ENCODE results near the gene LRRC27. TPM values are rescaled to one million over a fixed set of nuclear protein-coding genes. Genes with fewer than 3 reads are reported as not detected.

LRRC27 gene
- 2.6 TPM for total RNA-seq
- polyA plus RNA-seq, result 1 to 10 TPM in 3 of 4 donors, under 1 TPM in 1; 0.67 to 3.3 (median 2.2) TPM

DNA sequence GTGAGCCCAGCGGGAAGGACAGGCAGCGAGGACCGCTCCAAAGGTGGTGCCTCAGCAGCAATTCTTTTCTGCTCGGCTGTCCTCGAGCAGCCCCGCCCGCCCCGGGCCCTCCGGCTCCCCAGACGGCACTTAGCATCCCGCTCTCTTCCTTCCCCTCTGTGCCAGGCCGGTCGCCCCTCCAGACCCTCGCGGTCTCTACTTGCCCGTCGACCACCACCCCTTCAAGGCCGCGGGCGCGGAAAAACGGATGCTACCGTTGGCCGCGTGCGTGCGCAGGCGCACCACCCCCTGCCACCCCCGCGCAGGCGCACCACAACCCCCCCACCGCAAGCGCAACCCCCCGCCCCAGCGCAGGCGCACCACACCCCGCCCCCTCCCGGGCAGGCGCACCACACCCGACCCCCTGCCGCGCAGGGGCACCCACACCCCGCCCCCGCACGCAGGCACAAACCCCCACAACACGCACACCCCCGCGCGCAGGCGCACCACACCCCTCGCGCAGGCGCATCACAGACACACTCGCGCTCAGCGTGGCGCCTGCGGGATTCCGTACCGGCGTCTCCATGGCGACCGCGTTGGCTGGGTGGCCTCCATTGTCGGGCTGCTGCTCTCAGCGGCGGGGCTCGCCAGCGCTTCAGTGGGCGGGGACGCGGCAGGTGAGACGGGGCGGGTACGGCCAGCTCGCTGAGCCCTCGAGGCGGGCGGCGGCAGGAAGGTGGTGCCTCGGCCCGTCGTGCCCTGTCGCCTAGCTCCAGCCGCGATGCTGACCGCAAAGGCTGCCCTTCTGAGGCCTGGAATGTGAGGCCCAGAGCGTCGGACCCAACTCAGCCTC is at the start of gene LRRC27:
TSS of gene LRRC27 (plus strand) at position 593 of the 832 bp plus-strand sequence. CDS start 1,332 bp downstream, outside the sequence.
- peak; percentile 86 to 89 for ATAC-seq (ENCODE audit: low read depth in 2 of 2)
- no peaks in the 10 kb centered on the region for H3K27me3 Mint-ChIP-seq
- Histone ChIP-seq H3K9me3 (ENCODE audit: control insufficient read depth in 2 of 2, low read length in 2 of 2) (no peaks in the 10 kb centered on the region), H3K27ac (ENCODE audit: insufficient read depth, low read length, poor library complexity, severe bottlenecking) (peak within 1 kb of the TSS; percentile 80), H3K36me3 (ENCODE audit: control insufficient read depth, insufficient read depth, low read length) (no peaks in the 10 kb centered on the region), H3K27me3 (ENCODE audit: control insufficient read depth, insufficient read depth, low read length) (no peaks in the 10 kb centered on the region), H3K4me3 (ENCODE audit: low read depth, low read length) (peak within 1 kb of the TSS; percentile 84), H3K4me1 (ENCODE audit: control insufficient read depth, insufficient read depth, low read length, poor library complexity, severe bottlenecking) (peaks cover 42% of the 10 kb centered on the region)
- H3K36me3 Mint-ChIP-seq, result peaks cover 5% of the 10 kb centered on the region
- peaks cover 0 to 1% (median 0%) of the 10 kb centered on the region in 7 donors for H3K9me3 Mint-ChIP-seq
- H3K27ac Mint-ChIP-seq, result peak within 1 kb of the TSS; percentile 89 to 93 (median 90)
- H3K4me3 Mint-ChIP-seq, result peak within 1 kb of the TSS; percentile 90 to 98 (median 94)
- DNase-seq, result peak; percentile 98 to 100 (median 100)
- peaks cover 24 to 63% (median 42%) of the 10 kb centered on the region in 4 donors for H3K4me1 Mint-ChIP-seq

- Histone ChIP-seq H3K4me1 (ENCODE audit: control insufficient read depth, insufficient read depth, low read length, poor library complexity, severe bottlenecking) (no peaks in the 10 kb centered on the region), H3K4me3 (ENCODE audit: low read depth, low read length) (no peak overlapping the region), H3K9me3 (ENCODE audit: control insufficient read depth in 2 of 2, low read length in 2 of 2) (no peaks in the 10 kb centered on the region), H3K36me3 (ENCODE audit: control insufficient read depth, insufficient read depth, low read length) (no peaks in the 10 kb centered on the region), H3K27me3 (ENCODE audit: control insufficient read depth, insufficient read depth, low read length) (no peaks in the 10 kb centered on the region), H3K27ac (ENCODE audit: insufficient read depth, low read length, poor library complexity, severe bottlenecking) (no peak overlapping the region)
- ATAC-seq (ENCODE audit: low read depth in 2 of 2) (no peak), DNase-seq (no peak)
- Mint-ChIP-seq H3K4me3 (no peak overlapping the region), H3K36me3 (no peaks in the 10 kb centered on the region), H3K27me3 (peaks cover 4% of the 10 kb centered on the region), H3K4me1 (peaks cover 0 to 4% (median 0%) of the 10 kb centered on the region in 4 donors), H3K27ac (no peak overlapping the region), H3K9me3 (no peaks in the 10 kb centered on the region)
These were observed 49.1 kb upstream of the LRRC27 start for GRCh38 chr10:132282667-132283603.

DNA sequence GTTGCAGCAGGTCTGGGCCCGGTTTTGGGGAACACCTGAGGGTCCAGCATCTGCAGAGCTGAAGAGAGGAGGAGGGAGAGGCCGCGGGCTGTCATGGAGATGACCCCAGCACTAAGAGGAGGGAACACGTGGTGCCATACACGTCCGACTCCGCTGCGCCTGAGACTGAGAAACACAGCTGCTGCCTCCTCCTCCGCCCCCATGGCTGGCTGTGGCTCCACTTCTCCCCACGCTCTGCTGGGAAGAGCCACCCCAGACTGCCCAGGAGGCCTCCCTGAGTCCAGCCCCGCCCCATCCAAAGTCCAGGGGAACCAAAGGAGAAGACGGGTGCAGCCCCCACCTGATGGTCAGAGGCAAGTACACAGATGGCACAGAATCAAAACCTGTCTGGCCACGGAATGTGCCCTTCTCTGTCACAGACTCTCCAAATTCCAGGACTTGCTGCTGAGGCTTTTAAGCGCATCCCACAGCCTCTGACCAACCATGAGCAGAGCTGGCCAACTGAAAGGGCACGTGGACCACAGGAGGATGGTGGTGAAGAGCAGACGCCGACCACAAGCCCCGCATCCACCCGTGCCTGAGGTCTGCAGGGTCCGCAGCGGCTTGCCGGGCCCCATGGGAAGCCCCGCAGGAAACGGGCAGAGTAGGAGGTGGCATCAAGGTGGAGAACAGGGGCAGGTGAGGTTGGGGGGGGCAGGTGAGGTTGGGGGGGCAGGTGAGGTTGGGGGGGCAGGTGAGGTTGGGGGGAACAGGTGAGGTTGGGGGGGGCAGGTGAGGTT is 48.2 kb upstream of the LRRC27 start:
- peaks cover 0 to 4% (median 0%) of the 10 kb centered on the region in 4 donors for H3K4me1 Mint-ChIP-seq
- no peaks in the 10 kb centered on the region for H3K27me3 ChIP-seq (ENCODE audit: control insufficient read depth, insufficient read depth, low read length)
- DNase-seq, result no peak
- ATAC-seq (ENCODE audit: low read depth in 2 of 2), result no peak
- H3K27ac ChIP-seq (ENCODE audit: insufficient read depth, low read length, poor library complexity, severe bottlenecking), result no peak overlapping the region
- H3K36me3 ChIP-seq (ENCODE audit: control insufficient read depth, insufficient read depth, low read length), result no peaks in the 10 kb centered on the region
- no peak overlapping the region for H3K4me3 Mint-ChIP-seq
- H3K4me1 ChIP-seq (ENCODE audit: control insufficient read depth, insufficient read depth, low read length, poor library complexity, severe bottlenecking), result no peaks in the 10 kb centered on the region
- no peak overlapping the region for H3K4me3 ChIP-seq (ENCODE audit: low read depth, low read length)
- no peak overlapping the region for H3K27ac Mint-ChIP-seq
- no peaks in the 10 kb centered on the region for H3K36me3 Mint-ChIP-seq
- H3K9me3 ChIP-seq (ENCODE audit: control insufficient read depth in 2 of 2, low read length in 2 of 2), result no peaks in the 10 kb centered on the region
- H3K9me3 Mint-ChIP-seq, result no peaks in the 10 kb centered on the region
- peaks cover 4% of the 10 kb centered on the region for H3K27me3 Mint-ChIP-seq

DNA sequence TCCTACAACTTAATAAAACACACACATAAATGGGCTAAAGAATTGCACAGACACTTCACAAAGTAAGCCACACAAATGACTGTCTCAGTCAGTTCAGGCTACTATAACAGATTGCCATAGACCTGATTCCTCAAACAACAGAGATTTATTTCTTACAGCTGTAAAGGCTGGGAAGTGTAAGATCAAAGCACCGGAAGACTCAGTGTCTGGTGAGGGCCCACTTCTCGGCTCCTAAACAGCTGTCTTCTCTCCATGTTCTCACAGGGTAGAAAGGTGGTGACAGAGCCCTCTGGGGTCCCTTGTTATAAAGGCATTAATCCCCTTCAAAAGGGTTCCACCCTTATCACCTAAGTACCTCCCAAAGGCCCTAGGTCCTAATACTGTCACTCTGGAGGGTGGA is 42.6 kb upstream of the LRRC27 start:
- no peaks in the 10 kb centered on the region for H3K9me3 Mint-ChIP-seq
- H3K4me1 ChIP-seq (ENCODE audit: control insufficient read depth, insufficient read depth, low read length, poor library complexity, severe bottlenecking), result no peaks in the 10 kb centered on the region
- H3K4me3 ChIP-seq (ENCODE audit: low read depth, low read length), result no peak overlapping the region
- ATAC-seq (ENCODE audit: low read depth in 2 of 2), result no peak
- H3K27me3 Mint-ChIP-seq, result peaks cover 11% of the 10 kb centered on the region
- no peak overlapping the region for H3K4me3 Mint-ChIP-seq
- DNase-seq, result no peak
- H3K36me3 ChIP-seq (ENCODE audit: control insufficient read depth, insufficient read depth, low read length), result no peaks in the 10 kb centered on the region
- H3K27ac ChIP-seq (ENCODE audit: insufficient read depth, low read length, poor library complexity, severe bottlenecking), result no peak overlapping the region
- no peaks in the 10 kb centered on the region for H3K27me3 ChIP-seq (ENCODE audit: control insufficient read depth, insufficient read depth, low read length)
- H3K9me3 ChIP-seq (ENCODE audit: control insufficient read depth in 2 of 2, low read length in 2 of 2), result no peaks in the 10 kb centered on the region
- peaks cover 3% of the 10 kb centered on the region for H3K36me3 Mint-ChIP-seq
- peaks cover 0 to 3% (median 0%) of the 10 kb centered on the region in 4 donors for H3K4me1 Mint-ChIP-seq
- H3K27ac Mint-ChIP-seq, result no peak overlapping the region

- peaks cover 11% of the 10 kb centered on the region for H3K27me3 Mint-ChIP-seq
- H3K4me3 Mint-ChIP-seq, result no peak overlapping the region
- H3K36me3 Mint-ChIP-seq, result peaks cover 3% of the 10 kb centered on the region
- Histone ChIP-seq H3K4me3 (ENCODE audit: low read depth, low read length) (no peak overlapping the region), H3K27me3 (ENCODE audit: control insufficient read depth, insufficient read depth, low read length) (no peaks in the 10 kb centered on the region), H3K9me3 (ENCODE audit: control insufficient read depth in 2 of 2, low read length in 2 of 2) (no peaks in the 10 kb centered on the region), H3K4me1 (ENCODE audit: control insufficient read depth, insufficient read depth, low read length, poor library complexity, severe bottlenecking) (no peaks in the 10 kb centered on the region), H3K27ac (ENCODE audit: insufficient read depth, low read length, poor library complexity, severe bottlenecking) (no peak overlapping the region), H3K36me3 (ENCODE audit: control insufficient read depth, insufficient read depth, low read length) (no peaks in the 10 kb centered on the region)
- H3K4me1 Mint-ChIP-seq, result peaks cover 0 to 3% (median 0%) of the 10 kb centered on the region in 4 donors
- no peaks in the 10 kb centered on the region for H3K9me3 Mint-ChIP-seq
- peak in 1 of 2 donors; percentile 20 for ATAC-seq (ENCODE audit: low read depth in 2 of 2)
- H3K27ac Mint-ChIP-seq, result no peak overlapping the region
- no peak for DNase-seq
These were observed 41.4 kb upstream of the LRRC27 start for GRCh38 chr10:132290631-132291030.

- no peaks in the 10 kb centered on the region for H3K27me3 ChIP-seq (ENCODE audit: control insufficient read depth, insufficient read depth, low read length)
- no peak overlapping the region for H3K4me3 ChIP-seq (ENCODE audit: low read depth, low read length)
- Mint-ChIP-seq H3K27ac (no peak overlapping the region), H3K4me1 (peaks cover 0 to 3% (median 0%) of the 10 kb centered on the region in 4 donors), H3K4me3 (no peak overlapping the region), H3K9me3 (no peaks in the 10 kb centered on the region), H3K27me3 (peaks cover 20% of the 10 kb centered on the region), H3K36me3 (peaks cover 3% of the 10 kb centered on the region)
- H3K27ac ChIP-seq (ENCODE audit: insufficient read depth, low read length, poor library complexity, severe bottlenecking), result no peak overlapping the region
- no peaks in the 10 kb centered on the region for H3K4me1 ChIP-seq (ENCODE audit: control insufficient read depth, insufficient read depth, low read length, poor library complexity, severe bottlenecking)
- no peaks in the 10 kb centered on the region for H3K9me3 ChIP-seq (ENCODE audit: control insufficient read depth in 2 of 2, low read length in 2 of 2)
- ATAC-seq (ENCODE audit: low read depth in 2 of 2) (no peak), DNase-seq (no peak)
- H3K36me3 ChIP-seq (ENCODE audit: control insufficient read depth, insufficient read depth, low read length), result no peaks in the 10 kb centered on the region
These were observed 40.2 kb upstream of the LRRC27 start for GRCh38 chr10:132291826-132292225.
